Neural cell (in vitro differentiated cells): ENCODE measurements around the gene GAPDHS. TPM values are rescaled to one million over a fixed set of nuclear protein-coding genes. Genes with fewer than 3 reads are reported as not detected.

Source experiments
- polyA plus RNA-seq: library from polyadenylated mRNA; depleted of rRNA; stranded (reverse); fragments of >200 nt; gene quantifications from 2 replicates; pipeline ENCODE4 v1.2.3, GENCODE V29; 2014

The GAPDHS gene
- polyA plus RNA-seq, 1 donor from 2014 or later = not detected

Other genes with a start within 250 kb of the GAPDHS start
- gene MAG, start 241.3 kb upstream of the GAPDHS start, polyA plus RNA-seq = not detected in 2 replicates
- not detected in 2 replicates for gene CD22, start 204.3 kb upstream of the GAPDHS start, polyA plus RNA-seq
- not detected in 2 replicates for gene FFAR1, start 185.6 kb upstream of the GAPDHS start, polyA plus RNA-seq
- not detected in 2 replicates for gene FFAR3, start 175.0 kb upstream of the GAPDHS start, polyA plus RNA-seq
- not detected in 2 replicates for gene GPR42, start 162.4 kb upstream of the GAPDHS start, polyA plus RNA-seq
- not detected in 2 replicates for gene FFAR2, start 85.2 kb upstream of the GAPDHS start, polyA plus RNA-seq
- gene KRTDAP, start 43.0 kb upstream of the GAPDHS start, polyA plus RNA-seq = not detected in 2 replicates
- gene DMKN, start 19.8 kb upstream of the GAPDHS start, polyA plus RNA-seq = not detected in 2 replicates
- gene SBSN, start 5.1 kb upstream of the GAPDHS start, polyA plus RNA-seq = not detected in 2 replicates
- 106 and 108 TPM in 2 replicates for gene TMEM147, start 12.2 kb downstream of the GAPDHS start, polyA plus RNA-seq
- gene ATP4A, start 30.2 kb downstream of the GAPDHS start, polyA plus RNA-seq = 0.34 TPM in 1 of 2 replicates, not detected in the other
- not detected in 2 replicates for gene PMIS2, start 52.7 kb downstream of the GAPDHS start, polyA plus RNA-seq
- 13.1 and 14.4 TPM in 2 replicates for gene HAUS5, start 79.3 kb downstream of the GAPDHS start, polyA plus RNA-seq
- 58.5 and 73.5 TPM in 2 replicates for gene RBM42, start 95.6 kb downstream of the GAPDHS start, polyA plus RNA-seq
- gene ETV2, start 108.3 kb downstream of the GAPDHS start, polyA plus RNA-seq = 0.58 TPM in 1 of 2 replicates, not detected in the other
- gene COX6B1, start 114.9 kb downstream of the GAPDHS start, polyA plus RNA-seq = 860 and 1,013 TPM in 2 replicates
- gene UPK1A, start 133.1 kb downstream of the GAPDHS start, polyA plus RNA-seq = 0.26 TPM in 1 of 2 replicates, not detected in the other
- not detected in 2 replicates for gene ZBTB32, start 171.1 kb downstream of the GAPDHS start, polyA plus RNA-seq
- gene KMT2B, start 184.5 kb downstream of the GAPDHS start, polyA plus RNA-seq = 9.0 and 15.8 TPM in 2 replicates
- 4.6 and 7.2 TPM in 2 replicates for gene IGFLR1, start 209.0 kb downstream of the GAPDHS start, polyA plus RNA-seq
- gene U2AF1L4, start 212.0 kb downstream of the GAPDHS start, polyA plus RNA-seq = 54.7 and 57.0 TPM in 2 replicates
- 46.2 and 46.7 TPM in 2 replicates for gene PSENEN, start 212.2 kb downstream of the GAPDHS start, polyA plus RNA-seq
- gene LIN37, start 215.1 kb downstream of the GAPDHS start, polyA plus RNA-seq = 25.7 and 37.2 TPM in 2 replicates
- not detected in 2 replicates for gene HSPB6, start 223.6 kb downstream of the GAPDHS start, polyA plus RNA-seq
- 1.2 and 1.5 TPM in 2 replicates for gene PROSER3, start 224.7 kb downstream of the GAPDHS start, polyA plus RNA-seq
- 20.5 and 46.0 TPM in 2 replicates for gene ARHGAP33, start 242.1 kb downstream of the GAPDHS start, polyA plus RNA-seq